Heart left ventricle (tissue), 16 donors: ENCODE results near the gene MORC3. TPM values are rescaled to one million over a fixed set of nuclear protein-coding genes. Genes with fewer than 3 reads are reported as not detected.

Experiments used
- ATAC-seq, 4 donors: fragments of 200-7000 bp; cut with Tn5 transposase; one replicate each; pipeline ENCODE4 v1.9.1; 2020 to 2022; ENCODE audit warnings: moderate library complexity in 4 of 4, mild to moderate bottlenecking in 3 of 4, moderate number of reproducible peaks in 1 of 4
- DNase-seq, 5 donors: peaks; one replicate each; pipeline ENCODE4 v3.0.0-alpha.2; 2020
- H3K27ac ChIP-seq, 12 donors: fragments of 200-600 bp; sonication (generic) in 4 of 12; one replicate each; pipeline versions ENCODE4 v1.5.0 to v1.8.0; 2016 to 2022; ENCODE audit warnings: mild to moderate bottlenecking in 2 of 12
- H3K27me3 ChIP-seq, 9 donors: fragments of 200-600 bp; sonication (generic) in 2 of 9; one replicate each; pipeline versions ENCODE4 v1.5.1 to v1.8.0; 2016 to 2022; ENCODE audit warnings: mild to moderate bottlenecking in 3 of 9
- H3K36me3 ChIP-seq, 9 donors: fragments of 200-600 bp; sonication (generic) in 2 of 9; one replicate each; pipeline versions ENCODE4 v1.5.0 to v1.8.0; 2018 to 2022; ENCODE audit warnings: mild to moderate bottlenecking in 2 of 9
- H3K4me1 ChIP-seq, 12 donors: fragments of 200-600 bp; sonication (generic) in 4 of 12; one replicate each; pipeline versions ENCODE4 v1.5.0 to v1.8.0; 2016 to 2022; ENCODE audit warnings: mild to moderate bottlenecking in 3 of 12
- H3K4me3 ChIP-seq, 12 donors: fragments of 200-600 bp; sonication (generic) in 4 of 12; one replicate each; pipeline versions ENCODE4 v1.5.0 to v1.8.0; 2017 to 2022; ENCODE audit warnings: mild to moderate bottlenecking in 9 of 12, moderate library complexity in 4 of 12
- H3K9me3 ChIP-seq, 12 donors: fragments of 200-600 bp; sonication (generic) in 4 of 12; one replicate each; pipeline versions ENCODE4 v1.5.0 to v1.8.0; 2016 to 2022; ENCODE audit warnings: mild to moderate bottlenecking in 1 of 12
- CTCF ChIP-seq, 12 donors: fragments of 200-600 bp; sonication (generic) in 4 of 12; IDR thresholded peaks; one replicate each; pipeline versions ENCODE4 v1.5.0 to v1.8.0; 2018 to 2022; ENCODE audit warnings: antibody characterized with exemption in 12 of 12, mild to moderate bottlenecking in 5 of 12
- POLR2A ChIP-seq, 2 donors: fragments of 450-650 bp; IDR thresholded peaks; one replicate each; pipeline ENCODE4 v1.6.1; 2017; ENCODE audit warnings: antibody characterized with exemption in 2 of 2, mild to moderate bottlenecking in 2 of 2, moderate library complexity in 2 of 2
- WGBS, 4 donors: extraction: QIAGEN DNeasy Blood & Tissue Kit in 2 of 4; methylation state at CpG; one replicate each; pipeline versions ENCODE4 v1.1.5 to v1.1.7; 2013 to 2018; 5-methylcytosine and 5-hydroxymethylcytosine counted together
- intact Hi-C, 10 donors: fragments of 100-400 bp; cut with DNase I; formaldehyde crosslinking; loops; one replicate each; pipeline versions ENCODE4 v1.11.1 to v1.14.2; 2022
- polyA plus RNA-seq, 2 donors: library from polyadenylated mRNA; stranded (reverse); fragments of 200-250 nt; gene quantifications; one replicate each; pipeline ENCODE4 v1.2.3, GENCODE V29; 2013
- total RNA-seq, 9 donors: library from RNA; depleted of rRNA in 2 of 9; stranded (reverse); fragments of >200 nt in 2 of 9; fragmentation: NEBNext Ultra II Directional in 3 of 9; extraction: Animal tissue kit (Norgen Biotek cat#: 25700) in 3 of 9; gene quantifications; one replicate each; pipeline versions ENCODE4 v1.1.0 to v1.2.4, GENCODE V29; 2016 to 2023
- donor health status: ischemic (EF 13 %, LVEDD 7.1; RV severe dilation, severe dysfunction).
- donor health status: healthy with polysubstance abuse.
- donor health status: DM: no; HTN: yes; CAD: no.
- donor health status: DM: no; HTN: no; CAD: no.
- donor health status: ischemic (EF 25% LVEDD 6.9; RV normal size, moderate dysfunction).
- donor health status: ischemic (EF 25% LVEDD 5.7; RV mildly dilated, moderate dysfunction).
- donor health status: healthy.
- donor health status: DM: yes; HTN: yes; CAD: no.
- donor health status: ischemic (EF 35%, LVEDD 5.7; RV mildly dilated, moderate dysfunction).
- donor health status: nonischemic (EF 11% LVEDD 7.7; RV severe dilation, severe dysfunction).
- donor health status: DM: yes; HTN: yes; CAD: no.
- donor health status: PGD.
- donor health status: ischemic (EF 29% LVEDD 5.4; RV normal size, mild dysfunction).
- donor health status: nonischemic (EF 23%, LVEDD 6.1; RV moderate dilation, normal function).

MORC3 gene
- total and polyA plus RNA-seq, 11 donors: 9.0 to 21.3 (median 17.3) TPM

GRCh38 chr21:36322083-36322424 is 2.1 kb downstream of the MORC3 start:
- peaks cover 0 to 65% (median 35%) of the 10 kb centered on the region in 12 donors for H3K4me1 ChIP-seq
- ATAC-seq: no peak

GRCh38 chr21:36323032-36323431 is 3.0 kb downstream of the MORC3 start:
- peaks cover 0 to 74% (median 36%) of the 10 kb centered on the region in 12 donors for H3K4me1 ChIP-seq
- ATAC-seq: no peak
- peak overlapping the region in 11 of 12 donors; percentile 53 to 99 (median 98) for H3K27ac ChIP-seq
- H3K36me3 ChIP-seq: peaks cover 0 to 20% (median 13%) of the 10 kb centered on the region in 9 donors
- DNase-seq: no peak
- intact Hi-C loops: loop anchor here in 1 of 10 donors (5.0 kb wide), 1 partner anchor 166 kb away; the partner anchor contains the start of gene DOP1B
- no peak for TF ChIP-seq POLR2A (IDR thresholded peaks at IDR 0.05)
- no peak for TF ChIP-seq CTCF (IDR thresholded peaks at IDR 0.05)
- peak overlapping the region in 1 of 12 donors; percentile 74 for H3K4me3 ChIP-seq
- no peaks in the 10 kb centered on the region for H3K27me3 ChIP-seq
- H3K9me3 ChIP-seq: no peaks in the 10 kb centered on the region
- 17 to 41% (median 28%) methylated on average over 3 of the region's 3 CpGs for WGBS, 4 donors

More at GRCh38 chr21:36322083-36322424, 2.1 kb downstream of the MORC3 start:
- DNase-seq: no peak
- intact Hi-C loops: loop anchor here in 1 of 10 donors (5.0 kb wide), 1 partner anchor 165 kb away; the partner anchor contains the start of gene DOP1B
- no peak for TF ChIP-seq POLR2A (IDR thresholded peaks at IDR 0.05)
- no peak for TF ChIP-seq CTCF (IDR thresholded peaks at IDR 0.05)
- Histone ChIP-seq H3K36me3 (peaks cover 0 to 20% (median 13%) of the 10 kb centered on the region in 9 donors), H3K27ac (peak overlapping the region in 11 of 12 donors; percentile 96 to 99 (median 98)), H3K4me3 (peak overlapping the region in 9 of 12 donors; percentile 62 to 92 (median 81)), H3K9me3 (no peaks in the 10 kb centered on the region), H3K27me3 (no peaks in the 10 kb centered on the region)
- WGBS, 4 donors: 65 to 75% (median 73%) methylated on average over 2 of the region's 2 CpGs

GRCh38 chr21:36325373-36326010 is 5.5 kb downstream of the MORC3 start:
- WGBS, 4 donors: 81 to 90% (median 84%) methylated on average over 8 of the region's 8 CpGs
- DNase-seq (no peak), ATAC-seq (no peak)
- Histone ChIP-seq H3K4me3 (no peak overlapping the region), H3K9me3 (no peaks in the 10 kb centered on the region), H3K27ac (peak overlapping the region in 4 of 12 donors; percentile 3 to 36 (median 12)), H3K4me1 (peaks cover 8 to 89% (median 52%) of the 10 kb centered on the region in 12 donors), H3K27me3 (no peaks in the 10 kb centered on the region), H3K36me3 (peaks cover 0 to 26% (median 13%) of the 10 kb centered on the region in 9 donors)
- intact Hi-C loops: no loop called here
- no peak for TF ChIP-seq POLR2A (IDR thresholded peaks at IDR 0.05)
- no peak for TF ChIP-seq CTCF (IDR thresholded peaks at IDR 0.05)

- Histone ChIP-seq H3K27me3 (no peaks in the 10 kb centered on the region), H3K9me3 (no peaks in the 10 kb centered on the region), H3K4me1 (peaks cover 0 to 63% (median 43%) of the 10 kb centered on the region in 12 donors), H3K27ac (no peak overlapping the region), H3K4me3 (no peak overlapping the region), H3K36me3 (peaks cover 0 to 45% (median 22%) of the 10 kb centered on the region in 9 donors)
- ATAC-seq: peak in 3 of 4 donors; percentile 77 to 84 (median 83)
- WGBS, 4 donors: 53 to 68% (median 54%) methylated on average over 2 of the region's 2 CpGs
- no peak for DNase-seq
- TF ChIP-seq POLR2A (IDR thresholded peaks at IDR 0.05) (no peak), CTCF (IDR thresholded peaks at IDR 0.05) (peak; percentile 55 to 76 (median 65))
- intact Hi-C loops: loop anchor here in 9 of 10 donors (2.0 to 10.0 kb wide), 5 partner anchors 69 to 204 kb away; partner anchors contain the start of gene CBR3 (in 1 of the 9)
Observed at GRCh38 chr21:36330904-36331303, 10.9 kb downstream of the MORC3 start.
